HL-60 (cell line): ENCODE results near the gene ZNF490.

Source experiments
- CTCF ChIP-seq: IDR thresholded peaks from one replicate; pipeline ENCODE4 v1.5.1; 2011; ENCODE audit warnings: low read length, control low read depth, inconsistent platforms; ENCODE audit not compliant: insufficient read depth
- GABPA ChIP-seq: IDR thresholded peaks from 2 replicates; pipeline ENCODE4 v1.6.1; 2012; ENCODE audit warnings: low read depth
- POLR2AphosphoS5 ChIP-seq: IDR thresholded peaks from 2 replicates; pipeline ENCODE4 v1.6.1; 2012; ENCODE audit warnings: low read depth

- TF ChIP-seq CTCF (no peak), GABPA (no peak), POLR2AphosphoS5 (no peak)
These were observed 63.7 kb downstream of the ZNF490 start for GRCh38 chr19:12546903-12547302.
